DMS153 (cell line): ENCODE data around the gene IARS1.
A peak's percentile ranks its signal among the peaks of the same experiment; 100 is the strongest.

Experiments
- DNase-seq: peaks from one replicate; lab custom pipeline; 2025; lab: John Stamatoyannopoulos, UW

Gene IARS1

GRCh38 chr9:92293452-92294296 is at the start of gene IARS1:
IARS1 (minus strand) TSS chr9:92293697; CDS start chr9:92289419, 4,278 bp downstream.
- peak; percentile 97 for DNase-seq

- DNase-seq = no peak
These were observed 49.5 kb upstream of the IARS1 start for GRCh38 chr9:92342825-92343488.

GRCh38 chr9:92341578-92341977 is 48.1 kb upstream of the IARS1 start:
- no peak for DNase-seq

- DNase-seq = no peak
These were observed 39.8 kb upstream of the IARS1 start for GRCh38 chr9:92333282-92333634.

- no peak for DNase-seq
These were observed 39.2 kb upstream of the IARS1 start for GRCh38 chr9:92332577-92333281.

- DNase-seq = no peak
These were observed 34.7 kb upstream of the IARS1 start for GRCh38 chr9:92328225-92328624.

GRCh38 chr9:92327283-92327850 is 33.9 kb upstream of the IARS1 start:
- no peak for DNase-seq

- no peak for DNase-seq
These were observed 32.5 kb upstream of the IARS1 start for GRCh38 chr9:92325991-92326500.

- peak; percentile 61 for DNase-seq
These were observed 31.9 kb upstream of the IARS1 start, which contains the start of the genes CENPP and NOL8 for GRCh38 chr9:92325269-92325990. CENPP (plus strand) TSS chr9:92325953. NOL8 (minus strand) TSS chr9:92325350; CDS start chr9:92324161, 1,189 bp downstream.

GRCh38 chr9:92324889-92325268 is 31.4 kb upstream of the IARS1 start:
- no peak for DNase-seq

- DNase-seq = no peak
These were observed 30.9 kb upstream of the IARS1 start for GRCh38 chr9:92324431-92324830.

- no peak for DNase-seq
These were observed 22.0 kb upstream of the IARS1 start for GRCh38 chr9:92315456-92315855.

GRCh38 chr9:92313624-92314012 is 20.1 kb upstream of the IARS1 start:
- no peak for DNase-seq

GRCh38 chr9:92312887-92313623 is 19.6 kb upstream of the IARS1 start:
- DNase-seq = no peak

- DNase-seq = no peak
These were observed 17.1 kb upstream of the IARS1 start for GRCh38 chr9:92310562-92310961.

- no peak for DNase-seq
These were observed 15.4 kb upstream of the IARS1 start for GRCh38 chr9:92308893-92309292.

GRCh38 chr9:92300936-92301335 is 7.4 kb upstream of the IARS1 start:
- DNase-seq = no peak

- DNase-seq = no peak
These were observed 5.6 kb upstream of the IARS1 start for GRCh38 chr9:92299116-92299515.

- DNase-seq = no peak
These were observed 4.5 kb upstream of the IARS1 start for GRCh38 chr9:92298036-92298435.

- DNase-seq = no peak
These were observed 4.1 kb upstream of the IARS1 start for GRCh38 chr9:92297611-92298010.

- no peak for DNase-seq
These were observed 2.3 kb upstream of the IARS1 start for GRCh38 chr9:92295827-92296258.
